C4-2B (cell line): ENCODE results near the gene NSD1.
"Not testable (repeated sequence)": the region's sequence is repeated elsewhere in the genome, so short reads cannot be mapped to it uniquely, and the experiment has no call there.

Source experiments
- H3K27ac ChIP-seq: fragments of 450-650 bp; 2 replicates; pipeline ENCODE4 v1.5.1; 2017
- ZFX ChIP-seq: fragments of 450-650 bp; IDR thresholded peaks from 2 replicates; pipeline ENCODE4 v1.6.1; 2017
- TF ChIP-seq, protein P1 (sequence below): fragments of 450-650 bp; conservative IDR thresholded peaks from 2 replicates; pipeline ENCODE4 v1.5.1; 2017; ENCODE audit warnings: mild to moderate bottlenecking

NSD1 gene

GRCh38 chr5:177256296-177256695 lies 122.7 kb downstream of the NSD1 start:
- TF ChIP-seq ZFX, result no peak
- TF ChIP-seq, protein P1, sequence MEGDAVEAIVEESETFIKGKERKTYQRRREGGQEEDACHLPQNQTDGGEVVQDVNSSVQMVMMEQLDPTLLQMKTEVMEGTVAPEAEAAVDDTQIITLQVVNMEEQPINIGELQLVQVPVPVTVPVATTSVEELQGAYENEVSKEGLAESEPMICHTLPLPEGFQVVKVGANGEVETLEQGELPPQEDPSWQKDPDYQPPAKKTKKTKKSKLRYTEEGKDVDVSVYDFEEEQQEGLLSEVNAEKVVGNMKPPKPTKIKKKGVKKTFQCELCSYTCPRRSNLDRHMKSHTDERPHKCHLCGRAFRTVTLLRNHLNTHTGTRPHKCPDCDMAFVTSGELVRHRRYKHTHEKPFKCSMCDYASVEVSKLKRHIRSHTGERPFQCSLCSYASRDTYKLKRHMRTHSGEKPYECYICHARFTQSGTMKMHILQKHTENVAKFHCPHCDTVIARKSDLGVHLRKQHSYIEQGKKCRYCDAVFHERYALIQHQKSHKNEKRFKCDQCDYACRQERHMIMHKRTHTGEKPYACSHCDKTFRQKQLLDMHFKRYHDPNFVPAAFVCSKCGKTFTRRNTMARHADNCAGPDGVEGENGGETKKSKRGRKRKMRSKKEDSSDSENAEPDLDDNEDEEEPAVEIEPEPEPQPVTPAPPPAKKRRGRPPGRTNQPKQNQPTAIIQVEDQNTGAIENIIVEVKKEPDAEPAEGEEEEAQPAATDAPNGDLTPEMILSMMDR, result no peak
- no peak overlapping the region for H3K27ac ChIP-seq

DNA sequence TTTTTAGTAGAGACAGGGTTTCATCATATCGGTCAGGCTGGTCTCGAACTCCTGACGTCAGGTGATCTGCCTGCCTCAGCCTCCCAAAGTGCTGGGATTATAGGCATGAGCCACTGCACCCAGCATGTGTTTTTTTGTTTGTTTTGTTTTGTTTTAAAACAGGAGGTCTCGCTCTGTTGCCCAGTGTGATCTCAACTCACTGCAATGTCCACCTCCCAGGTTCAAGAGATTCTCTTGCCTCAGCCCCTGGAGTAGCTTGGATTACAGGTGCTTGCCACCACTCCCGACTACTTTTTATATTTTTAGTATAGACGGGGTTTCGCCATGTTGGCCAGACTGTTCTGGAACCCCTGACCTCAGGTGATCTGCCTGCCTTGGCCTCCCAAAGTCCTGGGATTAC lies 125.1 kb downstream of the NSD1 start:
- not testable (repeated sequence) for H3K27ac ChIP-seq

DNA sequence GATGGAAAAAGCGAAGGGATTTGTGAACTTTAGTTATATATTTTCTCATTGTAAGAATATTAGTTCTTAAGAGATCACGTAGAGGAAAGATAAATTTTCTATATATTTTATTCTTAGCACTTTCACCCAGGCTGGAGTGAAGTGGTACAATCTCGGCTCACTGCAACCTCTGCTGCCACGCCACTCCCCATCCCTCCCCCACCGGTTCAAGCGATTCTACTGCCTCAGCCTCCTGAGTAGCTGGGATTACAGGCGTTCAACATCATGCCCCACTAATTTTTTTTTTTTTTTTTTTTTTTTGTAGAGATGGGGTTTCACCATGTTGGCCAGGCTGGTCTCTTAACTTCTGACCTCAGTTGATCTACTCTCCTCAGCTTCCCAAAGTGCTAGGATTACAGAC lies 127.4 kb downstream of the NSD1 start:
- H3K27ac ChIP-seq, result no peak overlapping the region
- no peak for TF ChIP-seq ZFX
- TF ChIP-seq, protein P1, result no peak

DNA sequence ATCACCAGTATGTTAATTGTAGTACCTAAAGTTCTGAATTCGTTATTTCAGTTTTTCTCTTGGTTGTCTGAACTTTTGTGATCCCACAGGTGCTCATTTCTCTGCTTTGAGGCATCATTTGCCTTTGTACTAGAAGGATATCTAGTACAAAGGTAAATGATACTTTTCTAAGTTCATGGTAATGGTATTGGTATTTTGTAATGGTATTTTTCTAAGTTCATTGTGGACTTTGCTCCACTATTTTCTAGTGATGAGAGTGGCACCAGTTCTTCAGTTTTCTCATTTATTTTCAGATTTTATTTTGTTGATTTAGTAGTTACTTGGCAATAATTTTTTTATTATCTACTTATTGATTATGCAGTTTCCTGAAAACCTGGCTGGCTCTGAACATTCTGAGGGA lies 127.9 kb downstream of the NSD1 start:
- H3K27ac ChIP-seq, result no peak overlapping the region
- no peak for TF ChIP-seq ZFX
- TF ChIP-seq, protein P1, result no peak

DNA sequence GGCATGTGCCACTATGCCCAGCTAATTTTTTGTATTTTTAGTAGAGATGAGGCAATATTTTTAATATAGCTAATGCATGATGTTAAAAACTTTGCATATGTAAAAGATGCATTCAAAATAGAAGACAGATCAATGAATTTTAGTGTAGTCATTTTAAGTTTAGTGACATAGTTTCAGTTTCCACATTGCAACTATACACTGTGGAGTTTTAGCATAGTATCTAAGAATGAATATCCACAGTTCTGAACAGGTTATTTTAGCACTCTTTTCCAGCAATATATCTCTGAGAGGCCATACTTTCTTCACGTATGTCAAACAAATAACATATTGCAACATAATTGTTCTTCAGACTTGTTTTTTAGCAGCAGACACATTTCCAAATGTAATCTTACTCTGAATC lies 130.6 kb downstream of the NSD1 start:
- TF ChIP-seq, protein P1, result no peak
- no peak for TF ChIP-seq ZFX
- H3K27ac ChIP-seq, result no peak overlapping the region

GRCh38 chr5:177265395-177265794 lies 131.8 kb downstream of the NSD1 start:
- H3K27ac ChIP-seq, result no peak overlapping the region
- TF ChIP-seq, protein P1, result no peak
- TF ChIP-seq ZFX, result no peak

- no peak overlapping the region for H3K27ac ChIP-seq
- TF ChIP-seq, protein P1, result no peak
- no peak for TF ChIP-seq ZFX
Measured at GRCh38 chr5:177269232-177269895, 135.8 kb downstream of the NSD1 start.

- no peak for TF ChIP-seq ZFX
- no peak overlapping the region for H3K27ac ChIP-seq
Measured at GRCh38 chr5:177269976-177270375, 136.4 kb downstream of the NSD1 start.
